ENCODE results near the gene FILIP1.

DNA sequence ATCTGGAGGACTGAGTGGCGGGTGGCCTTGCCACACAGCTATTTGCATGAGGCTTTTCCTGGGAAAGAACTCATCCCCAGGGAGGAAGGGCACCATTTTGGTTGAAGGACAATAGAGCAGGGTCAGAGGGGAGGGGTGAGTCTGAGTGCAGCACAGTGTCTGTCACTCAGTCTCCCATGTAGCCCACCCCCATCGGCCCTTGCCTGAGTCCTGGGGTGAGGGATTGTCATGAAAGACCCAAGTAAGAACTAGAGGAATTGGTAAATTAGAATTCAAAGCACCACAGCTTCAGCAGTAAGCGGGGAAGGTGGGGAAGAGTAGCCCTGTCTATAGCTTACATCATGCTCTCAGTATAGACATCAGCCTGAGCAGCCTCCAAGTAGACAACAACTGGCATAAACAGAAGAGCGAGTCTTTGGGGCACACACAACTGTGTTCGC is 118.6 kb downstream of the FILIP1 start:
- TF ChIP-seq RAD21 (IDR thresholded peaks at IDR 0.05; ENCODE audit: low read length): no peak
- TF ChIP-seq, protein P1, sequence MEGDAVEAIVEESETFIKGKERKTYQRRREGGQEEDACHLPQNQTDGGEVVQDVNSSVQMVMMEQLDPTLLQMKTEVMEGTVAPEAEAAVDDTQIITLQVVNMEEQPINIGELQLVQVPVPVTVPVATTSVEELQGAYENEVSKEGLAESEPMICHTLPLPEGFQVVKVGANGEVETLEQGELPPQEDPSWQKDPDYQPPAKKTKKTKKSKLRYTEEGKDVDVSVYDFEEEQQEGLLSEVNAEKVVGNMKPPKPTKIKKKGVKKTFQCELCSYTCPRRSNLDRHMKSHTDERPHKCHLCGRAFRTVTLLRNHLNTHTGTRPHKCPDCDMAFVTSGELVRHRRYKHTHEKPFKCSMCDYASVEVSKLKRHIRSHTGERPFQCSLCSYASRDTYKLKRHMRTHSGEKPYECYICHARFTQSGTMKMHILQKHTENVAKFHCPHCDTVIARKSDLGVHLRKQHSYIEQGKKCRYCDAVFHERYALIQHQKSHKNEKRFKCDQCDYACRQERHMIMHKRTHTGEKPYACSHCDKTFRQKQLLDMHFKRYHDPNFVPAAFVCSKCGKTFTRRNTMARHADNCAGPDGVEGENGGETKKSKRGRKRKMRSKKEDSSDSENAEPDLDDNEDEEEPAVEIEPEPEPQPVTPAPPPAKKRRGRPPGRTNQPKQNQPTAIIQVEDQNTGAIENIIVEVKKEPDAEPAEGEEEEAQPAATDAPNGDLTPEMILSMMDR (IDR thresholded peaks at IDR 0.05): no peak
- TF ChIP-seq RFX5 (IDR thresholded peaks at IDR 0.05; ENCODE audit: low read length): no peak
- TF ChIP-seq FOXJ3 (CRISPR knock-in tag; IDR thresholded peaks at IDR 0.05): no peak
- TF ChIP-seq, protein P2, sequence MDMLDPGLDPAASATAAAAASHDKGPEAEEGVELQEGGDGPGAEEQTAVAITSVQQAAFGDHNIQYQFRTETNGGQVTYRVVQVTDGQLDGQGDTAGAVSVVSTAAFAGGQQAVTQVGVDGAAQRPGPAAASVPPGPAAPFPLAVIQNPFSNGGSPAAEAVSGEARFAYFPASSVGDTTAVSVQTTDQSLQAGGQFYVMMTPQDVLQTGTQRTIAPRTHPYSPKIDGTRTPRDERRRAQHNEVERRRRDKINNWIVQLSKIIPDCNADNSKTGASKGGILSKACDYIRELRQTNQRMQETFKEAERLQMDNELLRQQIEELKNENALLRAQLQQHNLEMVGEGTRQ (IDR thresholded peaks at IDR 0.05; ENCODE audit: borderline replicate concordance, low read depth, low read length): no peak
- TF ChIP-seq NFIC (IDR thresholded peaks at IDR 0.05; ENCODE audit: borderline replicate concordance): no peak
- TF ChIP-seq ELF1 (IDR thresholded peaks at IDR 0.05): no peak
- TF ChIP-seq, protein P3, sequence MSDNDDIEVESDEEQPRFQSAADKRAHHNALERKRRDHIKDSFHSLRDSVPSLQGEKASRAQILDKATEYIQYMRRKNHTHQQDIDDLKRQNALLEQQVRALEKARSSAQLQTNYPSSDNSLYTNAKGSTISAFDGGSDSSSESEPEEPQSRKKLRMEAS (IDR thresholded peaks at IDR 0.05; ENCODE audit: low read depth): no peak
- no peak for TF ChIP-seq EP300 (IDR thresholded peaks at IDR 0.05; ENCODE audit: borderline replicate concordance in 1 of 2, low read depth in 1 of 2, low read length in 1 of 2)
- TF ChIP-seq GATA2 (CRISPR knock-in tag; IDR thresholded peaks at IDR 0.05): no peak
- TF ChIP-seq TCF12 (IDR thresholded peaks at IDR 0.05): no peak
- no peak for TF ChIP-seq POLR2AphosphoS5 (IDR thresholded peaks at IDR 0.05; ENCODE audit: low read depth, low read length)
